Left lung (tissue), 10 donors: ENCODE results near the gene EEF2K. TPM values are rescaled to one million over a fixed set of nuclear protein-coding genes. Genes with fewer than 3 reads are reported as not detected.

ENCODE experiments used
- ATAC-seq: fragments of 200-7000 bp; cut with Tn5 transposase; one replicate; pipeline ENCODE4 v1.9.1; 2020; ENCODE audit warnings: moderate library complexity
- DNase-seq, 4 donors: peaks; one replicate each; pipeline ENCODE4 v3.0.0-alpha.2; 2013 to 2020
- H3K27ac ChIP-seq, 2 donors: fragments of 200-600 bp; sonication (generic) in 1 of 2; one replicate each; pipeline versions ENCODE4 v1.5.0 to v1.8.0; 2020 to 2021
- H3K27me3 ChIP-seq, 2 donors: fragments of 200-600 bp; sonication (generic) in 1 of 2; one replicate each; pipeline versions ENCODE4 v1.5.0 to v1.8.0; 2020 to 2021
- H3K36me3 ChIP-seq, 2 donors: fragments of 200-600 bp; sonication (generic) in 1 of 2; one replicate each; pipeline versions ENCODE4 v1.5.0 to v1.8.0; 2020 to 2021
- H3K4me1 ChIP-seq, 2 donors: fragments of 200-600 bp; one replicate each; pipeline ENCODE4 v1.8.0; 2021
- H3K4me3 ChIP-seq, 2 donors: fragments of 200-600 bp; sonication (generic) in 1 of 2; one replicate each; pipeline versions ENCODE4 v1.5.0 to v1.8.0; 2020 to 2021; ENCODE audit warnings: mild to moderate bottlenecking in 1 of 2
- H3K9me3 ChIP-seq, 2 donors: fragments of 200-600 bp; sonication (generic) in 1 of 2; one replicate each; pipeline versions ENCODE4 v1.5.0 to v1.8.0; 2020 to 2021
- CTCF ChIP-seq, 2 donors: fragments of 200-600 bp; sonication (generic) in 1 of 2; IDR thresholded peaks; one replicate each; pipeline versions ENCODE4 v1.5.0 to v1.8.0; 2021; ENCODE audit warnings: antibody characterized with exemption in 2 of 2
- intact Hi-C, 2 donors: fragments of 100-400 bp; cut with DNase I; formaldehyde crosslinking; loops; one replicate each; pipeline versions ENCODE4 v1.11.2 to v1.14.2; 2022
- polyA plus RNA-seq, 6 donors: library from polyadenylated mRNA; unstranded; fragments of 120-200 nt; gene quantifications; one replicate each; pipeline ENCODE4 v1.2.1, GENCODE V29; 2013; ENCODE audit not compliant: insufficient read length in 6 of 6
- total RNA-seq, 2 donors: library from RNA; stranded (reverse); fragmentation: NEBNext Ultra II Directional; extraction: Animal tissue kit (Norgen Biotek cat#: 25700); gene quantifications; one replicate each; pipeline ENCODE4 v1.2.1, GENCODE V29; 2021
- donor health status: DM: no; HTN: yes; CAD: no.
- donor health status: DM: no; HTN: no; CAD: no.

The EEF2K gene
- total and polyA plus RNA-seq, 8 donors = 21.2 to 32.8 (median 23.7) TPM

- Histone ChIP-seq H3K9me3 (no peaks in the 10 kb centered on the region), H3K27me3 (no peaks in the 10 kb centered on the region), H3K4me1 (peaks cover 0 to 10% of the 10 kb centered on the region in 2 donors), H3K36me3 (peaks cover 0 to 57% of the 10 kb centered on the region in 2 donors), H3K27ac (peak overlapping the region in 1 of 2 donors; percentile 9), H3K4me3 (no peak overlapping the region)
- peak; percentile 76 for ATAC-seq
- DNase-seq = peak in 1 of 4 donors; percentile 41
- intact Hi-C loops = no loop called here
- no peak for TF ChIP-seq CTCF (IDR thresholded peaks at IDR 0.05)
These were observed 26.4 kb downstream of the EEF2K start for GRCh38 chr16:22232277-22233036.

- H3K9me3 ChIP-seq = no peaks in the 10 kb centered on the region
- peaks cover 0 to 53% of the 10 kb centered on the region in 2 donors for H3K36me3 ChIP-seq
- DNase-seq (no peak), ATAC-seq (peak; percentile 16)
- H3K27me3 ChIP-seq = no peaks in the 10 kb centered on the region
- no peak for TF ChIP-seq CTCF (IDR thresholded peaks at IDR 0.05)
- H3K4me1 ChIP-seq = peaks cover 0 to 10% of the 10 kb centered on the region in 2 donors
- intact Hi-C loops = no loop called here
- H3K4me3 ChIP-seq = no peak overlapping the region
- peak overlapping the region in 1 of 2 donors; percentile 9 for H3K27ac ChIP-seq
These were observed 26.9 kb downstream of the EEF2K start for GRCh38 chr16:22233037-22233372.

DNA sequence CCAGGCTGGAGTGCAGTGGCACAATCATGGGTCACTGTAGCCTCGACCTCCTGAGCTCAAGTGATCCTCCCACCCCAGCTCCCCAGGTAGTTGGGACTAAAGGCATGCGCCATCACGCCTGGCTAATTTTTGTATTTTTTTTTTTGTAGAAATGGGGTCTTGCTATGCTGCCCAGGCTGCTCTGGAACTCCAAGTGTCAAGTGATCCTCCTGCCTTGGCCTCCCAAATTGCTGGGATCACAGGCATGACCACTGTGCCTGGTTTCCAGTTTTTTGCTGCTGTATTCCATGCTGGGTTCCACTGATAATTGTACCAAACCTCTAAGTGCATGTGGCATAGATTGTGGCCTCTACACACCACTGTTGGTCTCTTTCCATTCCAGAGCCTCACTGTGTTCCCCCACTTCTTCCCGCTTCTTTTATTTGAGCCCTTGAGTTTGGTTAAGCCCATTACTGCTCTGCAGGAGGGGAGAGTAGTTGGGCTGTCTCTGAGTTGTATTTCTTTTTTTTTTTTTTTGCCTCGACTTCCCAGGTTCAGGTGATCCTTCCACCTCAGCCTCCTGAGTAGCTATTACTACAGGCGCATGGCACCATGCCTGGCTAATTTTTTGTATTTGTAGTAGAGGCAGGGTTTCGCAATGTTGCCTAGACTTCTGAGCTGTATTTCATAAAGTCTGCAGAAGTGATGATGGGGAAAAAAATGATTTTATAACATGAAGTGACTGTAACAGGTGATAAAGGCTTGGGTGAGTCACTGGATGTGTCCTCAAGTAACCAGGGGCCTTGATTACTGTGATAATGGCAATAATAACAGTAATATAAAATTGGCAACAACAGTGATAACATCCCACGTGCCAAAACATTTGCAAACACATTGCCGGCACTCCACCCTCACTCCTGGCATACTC is 30.0 kb downstream of the EEF2K start:
- Histone ChIP-seq H3K36me3 (peaks cover 0 to 25% of the 10 kb centered on the region in 2 donors), H3K4me3 (no peak overlapping the region), H3K9me3 (no peaks in the 10 kb centered on the region), H3K27me3 (no peaks in the 10 kb centered on the region), H3K4me1 (peaks cover 0 to 28% of the 10 kb centered on the region in 2 donors), H3K27ac (peak overlapping the region in 1 of 2 donors; percentile 26)
- intact Hi-C loops = no loop called here
- ATAC-seq = peak; percentile 29
- DNase-seq = no peak
- TF ChIP-seq CTCF (IDR thresholded peaks at IDR 0.05) = no peak

GRCh38 chr16:22239131-22239805 is 33.2 kb downstream of the EEF2K start:
- no peak overlapping the region for H3K4me3 ChIP-seq
- intact Hi-C loops = no loop called here
- H3K27me3 ChIP-seq = no peaks in the 10 kb centered on the region
- TF ChIP-seq CTCF (IDR thresholded peaks at IDR 0.05) = no peak
- no peak overlapping the region for H3K27ac ChIP-seq
- DNase-seq (no peak), ATAC-seq (no peak)
- no peaks in the 10 kb centered on the region for H3K9me3 ChIP-seq
- H3K4me1 ChIP-seq = peaks cover 0 to 30% of the 10 kb centered on the region in 2 donors
- H3K36me3 ChIP-seq = peaks cover 0 to 10% of the 10 kb centered on the region in 2 donors
